Activated CD4-positive, alpha-beta T cell treated with anti-CD3 and anti-CD28 coated beads, Interleukin-2, amount 10 ng/mL, durations not matched to agents 24 days and 14 days (primary cell): ENCODE data around the gene ZNF185. TPM values are rescaled to one million over a fixed set of nuclear protein-coding genes. Genes with fewer than 3 reads are reported as not detected.

Source experiments
- DNase-seq: peaks from one replicate; pipeline ENCODE4 v3.0.0; 2022
- H3K27ac Mint-ChIP-seq: one replicate; pipeline ENCODE4 v1.8.0; 2022; ENCODE audit warnings: mild to moderate bottlenecking, mixed read lengths
- H3K27me3 Mint-ChIP-seq: one replicate; pipeline ENCODE4 v1.8.0; 2022; ENCODE audit warnings: mixed read lengths
- H3K36me3 Mint-ChIP-seq: one replicate; pipeline ENCODE4 v1.8.0; 2022; ENCODE audit warnings: low read depth, mild to moderate bottlenecking, mixed read lengths
- H3K4me1 Mint-ChIP-seq: one replicate; pipeline ENCODE4 v1.8.0; 2021; ENCODE audit warnings: mixed read lengths
- H3K4me3 Mint-ChIP-seq: one replicate; pipeline ENCODE4 v1.8.0; 2022; ENCODE audit warnings: mild to moderate bottlenecking, moderate library complexity, mixed read lengths
- H3K9me3 Mint-ChIP-seq: one replicate; pipeline ENCODE4 v1.8.0; 2021; ENCODE audit warnings: mixed read lengths
- intact Hi-C: fragments of 100-400 bp; cut with micrococcal nuclease; formaldehyde crosslinking; loops from one replicate; pipeline ENCODE4 v1.15.1; 2023
- total RNA-seq: library from RNA; stranded (reverse); gene quantifications from 2 replicates; pipeline ENCODE4 v1.2.3, GENCODE V29; 2022

ZNF185 gene
- total RNA-seq, 1 donor from 2014 or later, result 1.0 TPM

- no peaks in the 10 kb centered on the region for H3K36me3 Mint-ChIP-seq
Observed at GRCh38 chrX:152881289-152881688, 16.6 kb upstream of the ZNF185 start.

GRCh38 chrX:152884171-152884570 is 13.7 kb upstream of the ZNF185 start:
- Mint-ChIP-seq H3K9me3 (no peaks in the 10 kb centered on the region), H3K27me3 (peaks cover 10% of the 10 kb centered on the region), H3K4me3 (no peak overlapping the region), H3K27ac (no peak overlapping the region), H3K4me1 (no peaks in the 10 kb centered on the region), H3K36me3 (no peaks in the 10 kb centered on the region)
- DNase-seq, result no peak
- intact Hi-C loops, result no loop called here

More at GRCh38 chrX:152881289-152881688, 16.6 kb upstream of the ZNF185 start:
- Mint-ChIP-seq H3K9me3 (no peaks in the 10 kb centered on the region), H3K4me3 (no peak overlapping the region), H3K4me1 (no peaks in the 10 kb centered on the region), H3K27ac (no peak overlapping the region), H3K27me3 (peaks cover 3% of the 10 kb centered on the region)
- intact Hi-C loops, result no loop called here
- DNase-seq, result no peak

GRCh38 chrX:152886716-152887115 is 11.2 kb upstream of the ZNF185 start:
- Mint-ChIP-seq H3K4me3 (no peak overlapping the region), H3K27me3 (peaks cover 24% of the 10 kb centered on the region), H3K27ac (no peak overlapping the region), H3K9me3 (no peaks in the 10 kb centered on the region), H3K4me1 (no peaks in the 10 kb centered on the region), H3K36me3 (no peaks in the 10 kb centered on the region)
- intact Hi-C loops, result no loop called here
- no peak for DNase-seq

GRCh38 chrX:152892499-152892898 is 5.4 kb upstream of the ZNF185 start:
- intact Hi-C loops, result no loop called here
- no peaks in the 10 kb centered on the region for H3K4me1 Mint-ChIP-seq
- H3K4me3 Mint-ChIP-seq, result no peak overlapping the region
- DNase-seq, result no peak
- H3K36me3 Mint-ChIP-seq, result no peaks in the 10 kb centered on the region
- H3K27ac Mint-ChIP-seq, result no peak overlapping the region
- peaks cover 31% of the 10 kb centered on the region for H3K27me3 Mint-ChIP-seq
- no peaks in the 10 kb centered on the region for H3K9me3 Mint-ChIP-seq

- H3K9me3 Mint-ChIP-seq, result no peaks in the 10 kb centered on the region
Observed at GRCh38 chrX:152892999-152893891, 4.6 kb upstream of the ZNF185 start.

GRCh38 chrX:152893980-152894610 is 3.8 kb upstream of the ZNF185 start:
- no peaks in the 10 kb centered on the region for H3K4me1 Mint-ChIP-seq
- no peak overlapping the region for H3K27ac Mint-ChIP-seq
- no peaks in the 10 kb centered on the region for H3K36me3 Mint-ChIP-seq
- no peak for DNase-seq
- H3K27me3 Mint-ChIP-seq, result peaks cover 29% of the 10 kb centered on the region
- no peaks in the 10 kb centered on the region for H3K9me3 Mint-ChIP-seq
- H3K4me3 Mint-ChIP-seq, result no peak overlapping the region
- intact Hi-C loops, result no loop called here

More at GRCh38 chrX:152892999-152893891, 4.6 kb upstream of the ZNF185 start:
- DNase-seq, result no peak
- no peaks in the 10 kb centered on the region for H3K36me3 Mint-ChIP-seq
- intact Hi-C loops, result no loop called here
- no peak overlapping the region for H3K27ac Mint-ChIP-seq
- H3K27me3 Mint-ChIP-seq, result peaks cover 28% of the 10 kb centered on the region
- no peak overlapping the region for H3K4me3 Mint-ChIP-seq
- H3K4me1 Mint-ChIP-seq, result no peaks in the 10 kb centered on the region

GRCh38 chrX:152895121-152895520 is 2.7 kb upstream of the ZNF185 start:
- intact Hi-C loops, result no loop called here
- no peak overlapping the region for H3K4me3 Mint-ChIP-seq
- H3K9me3 Mint-ChIP-seq, result no peaks in the 10 kb centered on the region
- no peaks in the 10 kb centered on the region for H3K36me3 Mint-ChIP-seq
- H3K4me1 Mint-ChIP-seq, result no peaks in the 10 kb centered on the region
- no peak overlapping the region for H3K27ac Mint-ChIP-seq
- peaks cover 25% of the 10 kb centered on the region for H3K27me3 Mint-ChIP-seq
- DNase-seq, result no peak

GRCh38 chrX:152895724-152896420 is 2.0 kb upstream of the ZNF185 start:
- no peaks in the 10 kb centered on the region for H3K4me1 Mint-ChIP-seq
- peaks cover 21% of the 10 kb centered on the region for H3K27me3 Mint-ChIP-seq
- no peak overlapping the region for H3K27ac Mint-ChIP-seq
- no peak overlapping the region for H3K4me3 Mint-ChIP-seq
- H3K36me3 Mint-ChIP-seq, result no peaks in the 10 kb centered on the region
- intact Hi-C loops, result no loop called here
- no peak for DNase-seq
- no peaks in the 10 kb centered on the region for H3K9me3 Mint-ChIP-seq

- H3K27ac Mint-ChIP-seq, result no peak overlapping the region
- no peak overlapping the region for H3K4me3 Mint-ChIP-seq
- peaks cover 16% of the 10 kb centered on the region for H3K27me3 Mint-ChIP-seq
- no peaks in the 10 kb centered on the region for H3K4me1 Mint-ChIP-seq
- intact Hi-C loops, result no loop called here
- H3K9me3 Mint-ChIP-seq, result no peaks in the 10 kb centered on the region
- H3K36me3 Mint-ChIP-seq, result no peaks in the 10 kb centered on the region
- DNase-seq, result no peak
Observed at GRCh38 chrX:152896450-152896849, 1.4 kb upstream of the ZNF185 start.

- intact Hi-C loops, result no loop called here
- Mint-ChIP-seq H3K27me3 (peaks cover 18% of the 10 kb centered on the region), H3K27ac (no peak overlapping the region), H3K4me3 (no peak overlapping the region), H3K4me1 (no peaks in the 10 kb centered on the region), H3K9me3 (no peaks in the 10 kb centered on the region), H3K36me3 (no peaks in the 10 kb centered on the region)
- no peak for DNase-seq
Observed at GRCh38 chrX:152898442-152898841, 575 bp downstream of the ZNF185 start.

- H3K9me3 Mint-ChIP-seq, result no peaks in the 10 kb centered on the region
- no peak overlapping the region for H3K4me3 Mint-ChIP-seq
- no peaks in the 10 kb centered on the region for H3K36me3 Mint-ChIP-seq
- H3K27me3 Mint-ChIP-seq, result peaks cover 18% of the 10 kb centered on the region
- intact Hi-C loops, result no loop called here
- no peaks in the 10 kb centered on the region for H3K4me1 Mint-ChIP-seq
- DNase-seq, result no peak
- no peak overlapping the region for H3K27ac Mint-ChIP-seq
Observed at GRCh38 chrX:152899111-152899873, 1.4 kb downstream of the ZNF185 start.

GRCh38 chrX:152899874-152900719 is 2.2 kb downstream of the ZNF185 start:
- DNase-seq, result no peak
- no peaks in the 10 kb centered on the region for H3K9me3 Mint-ChIP-seq
- H3K27ac Mint-ChIP-seq, result no peak overlapping the region
- intact Hi-C loops, result no loop called here
- no peak overlapping the region for H3K4me3 Mint-ChIP-seq
- H3K27me3 Mint-ChIP-seq, result peaks cover 18% of the 10 kb centered on the region
- no peaks in the 10 kb centered on the region for H3K4me1 Mint-ChIP-seq
- no peaks in the 10 kb centered on the region for H3K36me3 Mint-ChIP-seq

- H3K27ac Mint-ChIP-seq, result no peak overlapping the region
- H3K36me3 Mint-ChIP-seq, result no peaks in the 10 kb centered on the region
- no peak for DNase-seq
- H3K4me3 Mint-ChIP-seq, result no peak overlapping the region
- no peaks in the 10 kb centered on the region for H3K4me1 Mint-ChIP-seq
- intact Hi-C loops, result no loop called here
- peaks cover 18% of the 10 kb centered on the region for H3K27me3 Mint-ChIP-seq
- no peaks in the 10 kb centered on the region for H3K9me3 Mint-ChIP-seq
Observed at GRCh38 chrX:152900937-152901445, 3.1 kb downstream of the ZNF185 start.
